A673 (cell line): ENCODE data around the gene COMMD2.

Experiments used
- EZH2 ChIP-seq: fragments of 200-600 bp; sonication (generic); IDR thresholded peaks from 2 replicates; pipeline ENCODE4 v1.6.1; 2017; ENCODE audit warnings: borderline replicate concordance, low read depth, mild to moderate bottlenecking, mixed read lengths, antibody characterized with exemption, low read length; ENCODE audit not compliant: poor library complexity, severe bottlenecking
- TF ChIP-seq, protein P1 (sequence below): fragments of 300-800, 200-600 bp; sonication (generic); conservative IDR thresholded peaks from 2 replicates; pipeline ENCODE4 v1.5.1; 2017; ENCODE audit warnings: low read depth, mild to moderate bottlenecking, antibody characterized with exemption, low read length, moderate library complexity, mixed read lengths

DNA sequence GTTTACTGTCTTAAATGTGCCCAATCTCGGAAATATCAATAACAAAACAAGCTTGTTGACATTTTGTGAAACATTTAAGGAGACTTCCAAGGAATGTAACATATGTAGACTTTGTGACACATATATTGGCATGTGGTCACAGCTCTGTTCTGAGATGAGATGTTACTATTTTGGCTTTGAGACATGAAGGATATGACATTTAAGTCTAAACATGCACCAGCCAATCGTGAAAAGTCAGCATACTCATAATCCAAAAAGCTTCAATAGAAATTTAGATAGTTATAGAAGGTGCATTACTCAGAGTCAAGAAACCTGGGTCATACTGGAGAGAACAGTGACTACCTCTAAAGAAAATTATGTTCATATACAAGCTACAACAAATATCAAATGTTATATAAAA is 13.4 kb downstream of the COMMD2 start:
- TF ChIP-seq, protein P1, sequence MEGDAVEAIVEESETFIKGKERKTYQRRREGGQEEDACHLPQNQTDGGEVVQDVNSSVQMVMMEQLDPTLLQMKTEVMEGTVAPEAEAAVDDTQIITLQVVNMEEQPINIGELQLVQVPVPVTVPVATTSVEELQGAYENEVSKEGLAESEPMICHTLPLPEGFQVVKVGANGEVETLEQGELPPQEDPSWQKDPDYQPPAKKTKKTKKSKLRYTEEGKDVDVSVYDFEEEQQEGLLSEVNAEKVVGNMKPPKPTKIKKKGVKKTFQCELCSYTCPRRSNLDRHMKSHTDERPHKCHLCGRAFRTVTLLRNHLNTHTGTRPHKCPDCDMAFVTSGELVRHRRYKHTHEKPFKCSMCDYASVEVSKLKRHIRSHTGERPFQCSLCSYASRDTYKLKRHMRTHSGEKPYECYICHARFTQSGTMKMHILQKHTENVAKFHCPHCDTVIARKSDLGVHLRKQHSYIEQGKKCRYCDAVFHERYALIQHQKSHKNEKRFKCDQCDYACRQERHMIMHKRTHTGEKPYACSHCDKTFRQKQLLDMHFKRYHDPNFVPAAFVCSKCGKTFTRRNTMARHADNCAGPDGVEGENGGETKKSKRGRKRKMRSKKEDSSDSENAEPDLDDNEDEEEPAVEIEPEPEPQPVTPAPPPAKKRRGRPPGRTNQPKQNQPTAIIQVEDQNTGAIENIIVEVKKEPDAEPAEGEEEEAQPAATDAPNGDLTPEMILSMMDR: no peak
- TF ChIP-seq EZH2: no peak
